Measurements from ENCODE around the gene FYN. TPM values are rescaled to one million over a fixed set of nuclear protein-coding genes. Genes with fewer than 3 reads are reported as not detected.
"Not testable (repeated sequence)": the region's sequence is repeated elsewhere in the genome, so short reads cannot be mapped to it uniquely, and the experiment has no call there.

The FYN gene
- total RNA-seq, 1 donor from 2014 or later, result 130 TPM

DNA sequence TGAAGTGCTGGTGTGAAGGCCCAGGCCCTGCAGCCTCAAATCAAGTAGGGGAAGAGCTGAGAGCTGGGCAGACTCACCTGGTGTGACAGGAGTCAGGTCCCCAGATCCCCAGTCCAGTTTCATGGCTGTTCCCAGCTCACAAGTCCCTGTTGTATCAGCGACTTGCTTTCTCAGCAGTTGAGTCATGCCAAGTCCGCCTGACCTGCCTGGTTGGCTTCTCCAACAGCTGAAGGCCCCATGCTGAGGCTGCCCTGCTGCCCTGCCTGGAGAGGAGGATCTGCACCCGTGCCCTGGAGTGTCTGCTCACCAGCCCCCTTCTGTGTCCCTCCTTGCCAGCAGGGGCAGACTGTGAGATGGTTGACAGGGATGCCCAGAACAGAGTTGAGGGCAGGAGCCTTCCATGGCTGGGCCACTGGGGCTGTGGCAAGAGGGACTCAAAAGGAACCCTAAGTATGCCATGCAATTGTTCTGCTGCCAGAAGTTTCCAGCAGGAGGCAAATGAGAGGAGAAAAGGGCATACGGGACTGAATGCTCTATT is 228.3 kb downstream of the FYN start:
- TF ChIP-seq, protein P1, sequence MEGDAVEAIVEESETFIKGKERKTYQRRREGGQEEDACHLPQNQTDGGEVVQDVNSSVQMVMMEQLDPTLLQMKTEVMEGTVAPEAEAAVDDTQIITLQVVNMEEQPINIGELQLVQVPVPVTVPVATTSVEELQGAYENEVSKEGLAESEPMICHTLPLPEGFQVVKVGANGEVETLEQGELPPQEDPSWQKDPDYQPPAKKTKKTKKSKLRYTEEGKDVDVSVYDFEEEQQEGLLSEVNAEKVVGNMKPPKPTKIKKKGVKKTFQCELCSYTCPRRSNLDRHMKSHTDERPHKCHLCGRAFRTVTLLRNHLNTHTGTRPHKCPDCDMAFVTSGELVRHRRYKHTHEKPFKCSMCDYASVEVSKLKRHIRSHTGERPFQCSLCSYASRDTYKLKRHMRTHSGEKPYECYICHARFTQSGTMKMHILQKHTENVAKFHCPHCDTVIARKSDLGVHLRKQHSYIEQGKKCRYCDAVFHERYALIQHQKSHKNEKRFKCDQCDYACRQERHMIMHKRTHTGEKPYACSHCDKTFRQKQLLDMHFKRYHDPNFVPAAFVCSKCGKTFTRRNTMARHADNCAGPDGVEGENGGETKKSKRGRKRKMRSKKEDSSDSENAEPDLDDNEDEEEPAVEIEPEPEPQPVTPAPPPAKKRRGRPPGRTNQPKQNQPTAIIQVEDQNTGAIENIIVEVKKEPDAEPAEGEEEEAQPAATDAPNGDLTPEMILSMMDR (IDR thresholded peaks at IDR 0.05), result no peak
- TF ChIP-seq POLR2AphosphoS5 (IDR thresholded peaks at IDR 0.05; ENCODE audit: insufficient read depth in 1 of 2, low read depth in 1 of 2), result no peak
- Histone ChIP-seq H3K9me3 (no peaks in the 10 kb centered on the region), H3K27me3 (no peaks in the 10 kb centered on the region), H3K36me3 (no peaks in the 10 kb centered on the region), H3K4me1 (peaks cover 18% of the 10 kb centered on the region), H3K4me3 (no peak overlapping the region), H3K27ac (peak overlapping the region; percentile 67)
- intact Hi-C loops (cut with DNase I), result loop anchor here (10.0 kb wide), 1 partner anchor 380 kb away; no protein-coding TSS in a partner anchor
- DNase-seq (ENCODE audit: extremely low spot score in 2 of 2), result no peak

DNA sequence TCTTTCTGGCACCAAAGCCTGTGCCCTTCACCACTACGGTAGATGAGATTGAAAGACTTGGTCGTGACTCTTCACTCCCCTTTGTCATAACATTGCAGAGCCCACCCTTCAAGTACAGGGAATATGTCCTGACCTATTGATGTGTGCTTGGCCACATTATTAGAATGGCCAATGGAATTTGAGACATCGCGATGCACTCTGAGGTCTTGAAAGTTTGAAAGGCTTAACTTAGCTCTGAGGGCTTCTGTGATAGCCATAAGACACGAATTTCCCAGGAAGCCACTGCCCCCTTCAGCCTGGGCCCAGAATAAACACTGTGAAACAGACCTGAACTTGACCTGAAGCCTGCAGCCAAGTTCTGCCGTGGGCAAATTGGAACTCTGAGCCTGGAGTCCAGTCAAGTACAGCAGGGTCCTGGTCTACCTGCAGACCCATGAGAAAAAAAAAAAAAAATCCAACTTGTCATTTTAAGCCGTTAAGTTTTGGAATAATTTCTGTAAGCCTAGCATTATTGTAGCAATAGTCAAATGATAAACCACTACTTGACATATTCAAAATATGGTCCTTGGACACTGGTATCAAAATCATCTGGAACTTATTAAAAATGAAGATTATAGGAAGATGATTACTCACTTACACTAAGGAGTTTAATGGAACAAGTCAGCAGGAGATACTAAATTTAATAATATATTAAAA is 230.6 kb downstream of the FYN start:
- H3K27ac ChIP-seq, result no peak overlapping the region
- no peaks in the 10 kb centered on the region for H3K27me3 ChIP-seq
- TF ChIP-seq, protein P1 (IDR thresholded peaks at IDR 0.05), result peak in 1 of 3 experiments; percentile 28
- TF ChIP-seq POLR2A (IDR thresholded peaks at IDR 0.05), result no peak
- no peak for TF ChIP-seq POLR2AphosphoS5 (IDR thresholded peaks at IDR 0.05; ENCODE audit: insufficient read depth in 1 of 2, low read depth in 1 of 2)
- H3K4me1 ChIP-seq, result peaks cover 18% of the 10 kb centered on the region
- peak in 1 of 2 donors; percentile 79 for DNase-seq (ENCODE audit: extremely low spot score in 2 of 2)
- no peaks in the 10 kb centered on the region for H3K36me3 ChIP-seq
- no peaks in the 10 kb centered on the region for H3K9me3 ChIP-seq
- H3K4me3 ChIP-seq, result no peak overlapping the region
- intact Hi-C loops (cut with DNase I), result loop anchor here (10.0 kb wide), 1 partner anchor 378 kb away; no protein-coding TSS in a partner anchor

DNA sequence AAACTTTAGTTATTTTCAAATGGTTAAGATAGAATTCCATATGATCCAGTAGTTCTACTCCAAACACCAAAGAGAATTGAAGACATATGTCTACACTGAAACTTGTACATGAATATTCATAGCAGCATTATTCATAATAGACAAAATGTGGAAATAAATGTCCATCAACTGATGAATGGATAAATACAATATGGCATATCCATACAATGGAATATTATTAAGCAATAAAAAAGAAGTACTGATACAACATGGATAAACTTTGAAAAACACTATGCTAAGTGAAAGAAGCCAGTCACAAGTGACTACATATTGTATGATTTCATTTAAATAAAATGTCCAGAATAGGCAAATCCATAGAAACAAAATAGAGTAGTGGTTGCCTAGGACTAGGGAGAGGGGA is 234.0 kb downstream of the FYN start:
- TF ChIP-seq POLR2AphosphoS5 (IDR thresholded peaks at IDR 0.05; ENCODE audit: insufficient read depth in 1 of 2, low read depth in 1 of 2) (no peak), POLR2A (IDR thresholded peaks at IDR 0.05) (no peak)
- TF ChIP-seq, protein P1 (IDR thresholded peaks at IDR 0.05), result no peak
- no peak overlapping the region for H3K4me3 ChIP-seq
- no peaks in the 10 kb centered on the region for H3K36me3 ChIP-seq
- intact Hi-C loops (cut with DNase I), result no loop called here
- no peak overlapping the region for H3K27ac ChIP-seq
- peaks cover 4% of the 10 kb centered on the region for H3K4me1 ChIP-seq
- no peaks in the 10 kb centered on the region for H3K27me3 ChIP-seq
- H3K9me3 ChIP-seq, result no peaks in the 10 kb centered on the region
- DNase-seq (ENCODE audit: extremely low spot score in 2 of 2), result no peak

DNA sequence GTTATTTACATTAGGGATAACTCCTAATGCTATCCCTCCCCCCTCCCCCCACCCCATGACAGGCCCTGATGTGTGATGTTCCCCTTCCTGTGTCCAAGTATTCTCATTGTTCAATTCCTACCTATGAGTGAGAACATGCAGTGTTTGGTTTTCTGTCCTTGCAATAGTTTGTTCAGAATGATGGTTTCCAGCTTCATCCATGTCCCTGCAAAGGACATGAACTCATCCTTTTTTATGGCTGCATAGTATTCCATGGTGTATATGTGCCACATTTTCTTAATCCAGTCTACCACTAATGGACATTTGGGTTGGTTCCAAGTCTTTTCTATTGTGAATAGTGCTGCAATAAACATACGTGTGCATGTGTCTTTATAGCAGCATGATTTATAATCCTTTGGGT is 238.3 kb downstream of the FYN start:
- H3K27me3 ChIP-seq; H3K4me3 ChIP-seq; H3K4me1 ChIP-seq; H3K36me3 ChIP-seq; H3K27ac ChIP-seq; DNase-seq (ENCODE audit: extremely low spot score in 2 of 2); intact Hi-C loops (cut with DNase I); H3K9me3 ChIP-seq: not testable (repeated sequence)

DNA sequence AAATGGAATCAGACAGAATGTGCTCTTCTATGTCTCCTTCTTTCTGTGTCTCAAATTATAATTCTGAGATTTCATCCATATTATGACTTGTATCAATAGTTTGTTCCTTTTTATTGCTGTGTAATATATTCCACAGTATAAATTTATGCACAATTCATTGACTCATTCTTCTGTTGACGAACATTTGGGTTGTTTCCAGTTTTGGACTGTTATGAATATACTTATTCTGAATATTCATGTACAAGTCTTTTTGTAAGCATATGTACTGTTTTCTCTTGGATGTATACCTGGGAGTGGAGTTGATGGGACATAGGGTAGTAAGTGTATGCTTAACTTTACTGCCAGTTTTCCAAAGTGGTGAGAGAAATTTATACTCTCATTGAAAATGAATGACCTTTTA is 239.4 kb downstream of the FYN start:
- TF ChIP-seq POLR2A (IDR thresholded peaks at IDR 0.05), result no peak
- TF ChIP-seq, protein P1 (IDR thresholded peaks at IDR 0.05), result no peak
- TF ChIP-seq POLR2AphosphoS5 (IDR thresholded peaks at IDR 0.05; ENCODE audit: insufficient read depth in 1 of 2, low read depth in 1 of 2), result no peak
- Histone ChIP-seq H3K27me3 (no peaks in the 10 kb centered on the region), H3K4me1 (no peaks in the 10 kb centered on the region), H3K9me3 (no peaks in the 10 kb centered on the region), H3K4me3 (no peak overlapping the region), H3K36me3 (no peaks in the 10 kb centered on the region), H3K27ac (no peak overlapping the region)
- DNase-seq (ENCODE audit: extremely low spot score in 2 of 2), result no peak
- intact Hi-C loops (cut with DNase I), result no loop called here

All from vagina (tissue), 2 donors.